Measurements from ENCODE around the gene LRRC71. TPM values are rescaled to one million over a fixed set of nuclear protein-coding genes. Genes with fewer than 3 reads are reported as not detected.

Gene LRRC71
- total RNA-seq, 4 donors from 2014 or later = not detected

DNA sequence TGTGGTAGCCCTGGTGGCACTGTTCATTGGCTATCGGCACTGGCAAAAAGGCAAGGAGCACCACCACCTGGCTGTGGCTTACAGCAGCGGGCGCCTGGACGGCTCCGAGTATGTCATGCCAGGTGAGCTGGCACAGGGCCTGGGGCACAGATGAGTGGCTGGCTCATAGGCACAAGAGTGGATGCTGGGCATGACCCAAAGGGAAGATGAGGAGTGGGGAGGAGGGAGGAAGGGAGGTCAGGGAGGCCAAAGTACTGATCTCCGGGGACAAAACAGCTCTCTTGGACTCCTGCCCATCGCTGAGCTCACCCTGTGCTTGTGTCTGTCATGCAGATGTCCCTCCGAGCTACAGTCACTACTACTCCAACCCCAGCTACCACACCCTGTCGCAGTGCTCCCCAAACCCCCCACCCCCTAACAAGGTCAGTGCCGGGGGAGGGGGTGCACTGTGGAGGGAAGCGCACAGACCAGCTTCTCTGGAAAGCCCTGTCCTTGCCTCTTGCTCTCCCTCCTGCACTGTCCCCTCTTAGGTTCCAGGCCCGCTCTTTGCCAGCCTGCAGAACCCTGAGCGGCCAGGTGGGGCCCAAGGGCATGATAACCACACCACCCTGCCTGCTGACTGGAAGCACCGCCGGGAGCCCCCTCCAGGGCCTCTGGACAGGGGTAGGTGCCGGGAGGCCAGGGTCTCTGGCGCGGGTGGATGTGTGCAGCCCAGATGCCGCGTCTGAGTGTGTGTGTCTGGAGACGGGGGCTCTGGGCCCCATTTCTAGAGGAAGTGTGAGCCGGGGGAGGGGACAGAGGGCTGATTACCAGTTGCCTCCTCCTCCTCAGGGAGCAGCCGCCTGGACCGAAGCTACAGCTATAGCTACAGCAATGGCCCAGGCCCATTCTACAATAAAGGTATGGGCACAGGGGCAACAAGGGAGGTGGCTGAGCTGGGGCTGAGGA is 7.3 kb upstream of the LRRC71 start:
- Histone ChIP-seq H3K4me1 (peaks cover 15 to 32% of the 10 kb centered on the region in 2 donors), H3K4me3 (replicated peaks in 1 of 3) (no peak overlapping the region), H3K36me3 (peaks cover 8 to 9% of the 10 kb centered on the region in 2 donors), H3K9me3 (no peaks in the 10 kb centered on the region), H3K27me3 (no peaks in the 10 kb centered on the region), H3K27ac (peak overlapping the region in 1 of 3 donors; percentile 9)
- intact Hi-C loops (cut with DNase I) = no loop called here
- 30 to 40% methylated on average over 9 to 16 of the region's 24 CpGs for WGBS, 2 donors
- TF ChIP-seq POLR2A (IDR thresholded peaks at IDR 0.05) = no peak
- TF ChIP-seq, protein P1, sequence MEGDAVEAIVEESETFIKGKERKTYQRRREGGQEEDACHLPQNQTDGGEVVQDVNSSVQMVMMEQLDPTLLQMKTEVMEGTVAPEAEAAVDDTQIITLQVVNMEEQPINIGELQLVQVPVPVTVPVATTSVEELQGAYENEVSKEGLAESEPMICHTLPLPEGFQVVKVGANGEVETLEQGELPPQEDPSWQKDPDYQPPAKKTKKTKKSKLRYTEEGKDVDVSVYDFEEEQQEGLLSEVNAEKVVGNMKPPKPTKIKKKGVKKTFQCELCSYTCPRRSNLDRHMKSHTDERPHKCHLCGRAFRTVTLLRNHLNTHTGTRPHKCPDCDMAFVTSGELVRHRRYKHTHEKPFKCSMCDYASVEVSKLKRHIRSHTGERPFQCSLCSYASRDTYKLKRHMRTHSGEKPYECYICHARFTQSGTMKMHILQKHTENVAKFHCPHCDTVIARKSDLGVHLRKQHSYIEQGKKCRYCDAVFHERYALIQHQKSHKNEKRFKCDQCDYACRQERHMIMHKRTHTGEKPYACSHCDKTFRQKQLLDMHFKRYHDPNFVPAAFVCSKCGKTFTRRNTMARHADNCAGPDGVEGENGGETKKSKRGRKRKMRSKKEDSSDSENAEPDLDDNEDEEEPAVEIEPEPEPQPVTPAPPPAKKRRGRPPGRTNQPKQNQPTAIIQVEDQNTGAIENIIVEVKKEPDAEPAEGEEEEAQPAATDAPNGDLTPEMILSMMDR (IDR thresholded peaks at IDR 0.05) = peak in 2 of 6 experiments; percentile 3 to 29
- peak; percentile 97 to 98 for DNase-seq

GRCh38 chr1:156913809-156914387 is 6.5 kb upstream of the LRRC71 start:
- intact Hi-C loops (cut with DNase I) = no loop called here
- Histone ChIP-seq H3K4me1 (peaks cover 15 to 32% of the 10 kb centered on the region in 2 donors), H3K9me3 (no peaks in the 10 kb centered on the region), H3K4me3 (replicated peaks in 1 of 3) (no peak overlapping the region), H3K27ac (no peak overlapping the region), H3K27me3 (no peaks in the 10 kb centered on the region), H3K36me3 (peaks cover 8 to 9% of the 10 kb centered on the region in 2 donors)
- no peak for DNase-seq
- WGBS, 2 donors = 91 to 92% methylated on average over 12 to 13 of the region's 13 CpGs
- TF ChIP-seq, protein P1 (IDR thresholded peaks at IDR 0.05) = no peak
- TF ChIP-seq POLR2A (IDR thresholded peaks at IDR 0.05) = no peak

DNA sequence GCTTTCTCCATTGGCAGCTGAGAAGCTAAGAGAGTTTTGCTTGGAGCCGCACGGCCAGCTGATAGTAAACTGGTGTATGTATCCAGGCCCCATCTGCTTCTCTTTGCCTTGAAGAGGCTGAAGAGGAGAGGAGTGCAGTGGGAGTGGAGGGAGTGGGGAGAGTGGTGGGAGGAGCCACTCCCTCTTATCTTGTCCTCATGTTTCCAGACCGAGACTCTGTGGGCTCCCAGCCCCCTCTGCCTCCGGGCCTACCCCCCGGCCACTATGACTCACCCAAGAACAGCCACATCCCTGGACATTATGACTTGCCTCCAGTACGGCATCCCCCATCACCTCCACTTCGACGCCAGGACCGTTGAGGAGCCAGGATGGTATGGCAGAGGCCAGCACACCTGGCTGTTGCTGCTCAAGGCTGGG is 6.0 kb upstream of the LRRC71 start:
- Histone ChIP-seq H3K4me1 (peaks cover 15 to 32% of the 10 kb centered on the region in 2 donors), H3K27me3 (no peaks in the 10 kb centered on the region), H3K4me3 (replicated peaks in 1 of 3) (no peak overlapping the region), H3K36me3 (peaks cover 8 to 9% of the 10 kb centered on the region in 2 donors), H3K27ac (no peak overlapping the region), H3K9me3 (no peaks in the 10 kb centered on the region)
- WGBS, 2 donors = 86 to 90% methylated on average over 9 of the region's 9 CpGs
- no peak for TF ChIP-seq POLR2A (IDR thresholded peaks at IDR 0.05)
- TF ChIP-seq, protein P1 (IDR thresholded peaks at IDR 0.05) = no peak
- intact Hi-C loops (cut with DNase I) = no loop called here
- no peak for DNase-seq

- no peak for DNase-seq
- WGBS, 2 donors = 66 to 67% methylated on average over 7 of the region's 7 CpGs
- Histone ChIP-seq H3K27me3 (peaks cover 16% of the 10 kb centered on the region), H3K36me3 (no peaks in the 10 kb centered on the region), H3K9me3 (no peaks in the 10 kb centered on the region), H3K27ac (no peak overlapping the region), H3K4me3 (replicated peaks in 1 of 3) (no peak overlapping the region), H3K4me1 (peaks cover 15 to 25% of the 10 kb centered on the region in 2 donors)
- intact Hi-C loops (cut with DNase I) = loop anchor here (10.0 kb wide), 1 partner anchor 154 kb away; no protein-coding TSS in a partner anchor
- TF ChIP-seq, protein P1 (IDR thresholded peaks at IDR 0.05) = no peak
- no peak for TF ChIP-seq POLR2A (IDR thresholded peaks at IDR 0.05)
Observed at GRCh38 chr1:156921053-156921529, 659 bp downstream of the LRRC71 start.
